ENCODE results near the gene ZNF511.

ZNF511 gene

GRCh38 chr10:133268532-133268931 is 40.2 kb upstream of the ZNF511 start:
- Histone ChIP-seq H3K9me3 (ENCODE audit: control insufficient read depth, low read length) (no peaks in the 10 kb centered on the region), H3K4me1 (ENCODE audit: control insufficient read depth, insufficient read depth, low read length) (peaks cover 13% of the 10 kb centered on the region), H3K9ac (ENCODE audit: low read length) (no peak overlapping the region), H3K4me3 (ENCODE audit: low read length) (no peak overlapping the region), H3K27me3 (ENCODE audit: control insufficient read depth, insufficient read depth, low read length) (no peaks in the 10 kb centered on the region), H3K36me3 (ENCODE audit: control insufficient read depth, insufficient read depth, low read length) (no peaks in the 10 kb centered on the region)

GRCh38 chr10:133269367-133269766 is 39.3 kb upstream of the ZNF511 start:
- Histone ChIP-seq H3K4me3 (ENCODE audit: low read length) (no peak overlapping the region), H3K36me3 (ENCODE audit: control insufficient read depth, insufficient read depth, low read length) (no peaks in the 10 kb centered on the region), H3K27me3 (ENCODE audit: control insufficient read depth, insufficient read depth, low read length) (no peaks in the 10 kb centered on the region), H3K4me1 (ENCODE audit: control insufficient read depth, insufficient read depth, low read length) (peaks cover 4% of the 10 kb centered on the region), H3K9me3 (ENCODE audit: control insufficient read depth, low read length) (no peaks in the 10 kb centered on the region), H3K9ac (ENCODE audit: low read length) (no peak overlapping the region)

- peaks cover 8% of the 10 kb centered on the region for H3K4me1 ChIP-seq (ENCODE audit: control insufficient read depth, insufficient read depth, low read length)
- no peak overlapping the region for H3K9ac ChIP-seq (ENCODE audit: low read length)
- no peak overlapping the region for H3K4me3 ChIP-seq (ENCODE audit: low read length)
- peaks cover 4% of the 10 kb centered on the region for H3K27me3 ChIP-seq (ENCODE audit: control insufficient read depth, insufficient read depth, low read length)
- no peaks in the 10 kb centered on the region for H3K36me3 ChIP-seq (ENCODE audit: control insufficient read depth, insufficient read depth, low read length)
- H3K9me3 ChIP-seq (ENCODE audit: control insufficient read depth, low read length) = no peaks in the 10 kb centered on the region
Measured at GRCh38 chr10:133270204-133270603, 38.5 kb upstream of the ZNF511 start.

GRCh38 chr10:133270773-133271297 is 37.9 kb upstream of the ZNF511 start:
- Histone ChIP-seq H3K9ac (ENCODE audit: low read length) (no peak overlapping the region), H3K4me3 (ENCODE audit: low read length) (no peak overlapping the region), H3K4me1 (ENCODE audit: control insufficient read depth, insufficient read depth, low read length) (peaks cover 14% of the 10 kb centered on the region), H3K36me3 (ENCODE audit: control insufficient read depth, insufficient read depth, low read length) (no peaks in the 10 kb centered on the region), H3K9me3 (ENCODE audit: control insufficient read depth, low read length) (no peaks in the 10 kb centered on the region), H3K27me3 (ENCODE audit: control insufficient read depth, insufficient read depth, low read length) (peaks cover 4% of the 10 kb centered on the region)

GRCh38 chr10:133271521-133272300 is 37.0 kb upstream of the ZNF511 start:
- H3K4me3 ChIP-seq (ENCODE audit: low read length) = no peak overlapping the region
- H3K9me3 ChIP-seq (ENCODE audit: control insufficient read depth, low read length) = no peaks in the 10 kb centered on the region
- peaks cover 22% of the 10 kb centered on the region for H3K4me1 ChIP-seq (ENCODE audit: control insufficient read depth, insufficient read depth, low read length)
- H3K9ac ChIP-seq (ENCODE audit: low read length) = no peak overlapping the region
- H3K36me3 ChIP-seq (ENCODE audit: control insufficient read depth, insufficient read depth, low read length) = no peaks in the 10 kb centered on the region
- H3K27me3 ChIP-seq (ENCODE audit: control insufficient read depth, insufficient read depth, low read length) = peaks cover 12% of the 10 kb centered on the region

GRCh38 chr10:133272301-133272963 is 36.3 kb upstream of the ZNF511 start:
- no peaks in the 10 kb centered on the region for H3K36me3 ChIP-seq (ENCODE audit: control insufficient read depth, insufficient read depth, low read length)
- H3K4me3 ChIP-seq (ENCODE audit: low read length) = no peak overlapping the region

GRCh38 chr10:133272964-133273420 is 35.7 kb upstream of the ZNF511 start:
- Histone ChIP-seq H3K9me3 (ENCODE audit: control insufficient read depth, low read length) (no peaks in the 10 kb centered on the region), H3K4me3 (ENCODE audit: low read length) (no peak overlapping the region), H3K4me1 (ENCODE audit: control insufficient read depth, insufficient read depth, low read length) (peaks cover 35% of the 10 kb centered on the region), H3K9ac (ENCODE audit: low read length) (no peak overlapping the region), H3K27me3 (ENCODE audit: control insufficient read depth, insufficient read depth, low read length) (peaks cover 16% of the 10 kb centered on the region), H3K36me3 (ENCODE audit: control insufficient read depth, insufficient read depth, low read length) (no peaks in the 10 kb centered on the region)

More at GRCh38 chr10:133272301-133272963, 36.3 kb upstream of the ZNF511 start:
- peaks cover 16% of the 10 kb centered on the region for H3K27me3 ChIP-seq (ENCODE audit: control insufficient read depth, insufficient read depth, low read length)
- H3K4me1 ChIP-seq (ENCODE audit: control insufficient read depth, insufficient read depth, low read length) = peaks cover 29% of the 10 kb centered on the region
- no peaks in the 10 kb centered on the region for H3K9me3 ChIP-seq (ENCODE audit: control insufficient read depth, low read length)
- no peak overlapping the region for H3K9ac ChIP-seq (ENCODE audit: low read length)

- Histone ChIP-seq H3K36me3 (ENCODE audit: control insufficient read depth, insufficient read depth, low read length) (no peaks in the 10 kb centered on the region), H3K9me3 (ENCODE audit: control insufficient read depth, low read length) (no peaks in the 10 kb centered on the region), H3K9ac (ENCODE audit: low read length) (no peak overlapping the region), H3K4me3 (ENCODE audit: low read length) (no peak overlapping the region), H3K4me1 (ENCODE audit: control insufficient read depth, insufficient read depth, low read length) (peaks cover 41% of the 10 kb centered on the region), H3K27me3 (ENCODE audit: control insufficient read depth, insufficient read depth, low read length) (peaks cover 16% of the 10 kb centered on the region)
Measured at GRCh38 chr10:133273534-133274143, 35.1 kb upstream of the ZNF511 start.

GRCh38 chr10:133274751-133275683 is 33.7 kb upstream of the ZNF511 start:
- H3K4me1 ChIP-seq (ENCODE audit: control insufficient read depth, insufficient read depth, low read length) = peaks cover 50% of the 10 kb centered on the region
- H3K9ac ChIP-seq (ENCODE audit: low read length) = peak overlapping the region; percentile 71
- no peaks in the 10 kb centered on the region for H3K9me3 ChIP-seq (ENCODE audit: control insufficient read depth, low read length)
- H3K27me3 ChIP-seq (ENCODE audit: control insufficient read depth, insufficient read depth, low read length) = peaks cover 16% of the 10 kb centered on the region
- H3K36me3 ChIP-seq (ENCODE audit: control insufficient read depth, insufficient read depth, low read length) = peaks cover under 1% of the 10 kb centered on the region
- H3K4me3 ChIP-seq (ENCODE audit: low read length) = peak overlapping the region; percentile 14

GRCh38 chr10:133275684-133276092 is 33.0 kb upstream of the ZNF511 start:
- no peaks in the 10 kb centered on the region for H3K9me3 ChIP-seq (ENCODE audit: control insufficient read depth, low read length)
- peaks cover 54% of the 10 kb centered on the region for H3K4me1 ChIP-seq (ENCODE audit: control insufficient read depth, insufficient read depth, low read length)
- peak overlapping the region; percentile 14 for H3K4me3 ChIP-seq (ENCODE audit: low read length)
- H3K9ac ChIP-seq (ENCODE audit: low read length) = peak overlapping the region; percentile 71
- peaks cover 16% of the 10 kb centered on the region for H3K27me3 ChIP-seq (ENCODE audit: control insufficient read depth, insufficient read depth, low read length)
- H3K36me3 ChIP-seq (ENCODE audit: control insufficient read depth, insufficient read depth, low read length) = peaks cover 6% of the 10 kb centered on the region

GRCh38 chr10:133276100-133276434 is 32.6 kb upstream of the ZNF511 start:
- Histone ChIP-seq H3K36me3 (ENCODE audit: control insufficient read depth, insufficient read depth, low read length) (peaks cover 6% of the 10 kb centered on the region), H3K4me1 (ENCODE audit: control insufficient read depth, insufficient read depth, low read length) (peaks cover 54% of the 10 kb centered on the region), H3K27me3 (ENCODE audit: control insufficient read depth, insufficient read depth, low read length) (peaks cover 16% of the 10 kb centered on the region), H3K9me3 (ENCODE audit: control insufficient read depth, low read length) (no peaks in the 10 kb centered on the region), H3K4me3 (ENCODE audit: low read length) (peak overlapping the region; percentile 14), H3K9ac (ENCODE audit: low read length) (peak overlapping the region; percentile 71)
